GM12878 (cell line): Measurements from ENCODE around the gene PEX6. TPM values are rescaled to one million over a fixed set of nuclear protein-coding genes. Genes with fewer than 3 reads are reported as not detected.

Source experiments
- BCL3 ChIP-seq: IDR thresholded peaks from 2 replicates; pipeline ENCODE4 v1.6.1; 2011; ENCODE audit warnings: borderline replicate concordance, low read depth, mild to moderate bottlenecking, moderate library complexity, low read length; ENCODE audit not compliant: insufficient read depth, poor library complexity, severe bottlenecking
- BHLHE40 ChIP-seq, 2 experiments: fragments of 450-650 bp in 1 of 2; IDR thresholded peaks; 2 replicates each; pipeline ENCODE4 v1.6.1; 2011 to 2017; ENCODE audit warnings: low read depth in 2 of 2, borderline replicate concordance in 1 of 2, improper control_type of control experiment in 1 of 2, low read length in 1 of 2, mild to moderate bottlenecking in 1 of 2
- CREB1 ChIP-seq: IDR thresholded peaks from 2 replicates; pipeline ENCODE4 v1.6.1; 2012; ENCODE audit warnings: low read depth, mild to moderate bottlenecking, inconsistent platforms
- CREM ChIP-seq: IDR thresholded peaks from 2 replicates; pipeline ENCODE4 v1.6.1; 2014; ENCODE audit warnings: antibody characterized with exemption, low read depth
- HDAC6 ChIP-seq: fragments of 200-600 bp; sonication (generic); IDR thresholded peaks from one replicate; pipeline ENCODE4 v1.8.0; 2017; ENCODE audit warnings: antibody characterized with exemption; ENCODE audit not compliant: unreplicated experiment
- HDGF ChIP-seq: fragments of 450-650 bp; IDR thresholded peaks from 2 replicates; pipeline ENCODE4 v1.6.1; 2016; ENCODE audit warnings: antibody characterized with exemption
- IKZF1 ChIP-seq: fragments of 450-650 bp; conservative IDR thresholded peaks from 2 replicates; pipeline ENCODE4 v1.6.1; 2017; ENCODE audit warnings: antibody characterized with exemption, mild to moderate bottlenecking
- LARP7 ChIP-seq: fragments of 450-650 bp; IDR thresholded peaks from 2 replicates; pipeline ENCODE4 v1.6.1; 2017; ENCODE audit warnings: mild to moderate bottlenecking
- MLLT1 ChIP-seq: fragments of 450-650 bp; IDR thresholded peaks from 2 replicates; pipeline ENCODE4 v1.6.1; 2016; ENCODE audit warnings: mild to moderate bottlenecking
- NKRF ChIP-seq: fragments of 450-650 bp; conservative IDR thresholded peaks from 2 replicates; pipeline ENCODE4 v1.6.1; 2017; ENCODE audit warnings: mild to moderate bottlenecking, moderate library complexity
- NR2C1 ChIP-seq: fragments of 450-650 bp; IDR thresholded peaks from 2 replicates; pipeline ENCODE4 v1.6.1; 2017; ENCODE audit warnings: antibody characterized with exemption, mild to moderate bottlenecking, moderate library complexity
- NR2F1 ChIP-seq: fragments of 450-650 bp; conservative IDR thresholded peaks from 2 replicates; pipeline ENCODE4 v1.6.1; 2017; ENCODE audit warnings: mild to moderate bottlenecking
- RB1 ChIP-seq: fragments of 450-650 bp; formaldehyde crosslinking; IDR thresholded peaks from 2 replicates; pipeline ENCODE4 v1.6.1; 2017; ENCODE audit warnings: mild to moderate bottlenecking, borderline replicate concordance
- SKIL ChIP-seq: fragments of 450-650 bp; IDR thresholded peaks from 2 replicates; pipeline ENCODE4 v1.6.1; 2017; ENCODE audit warnings: mild to moderate bottlenecking, low read depth, inconsistent platforms; ENCODE audit not compliant: poor library complexity, severe bottlenecking
- USF1 ChIP-seq: IDR thresholded peaks from 2 replicates; pipeline ENCODE4 v1.6.1; 2011; ENCODE audit warnings: borderline replicate concordance, low read depth, mild to moderate bottlenecking, moderate library complexity, mixed read lengths, low read length; ENCODE audit not compliant: insufficient read depth; ENCODE audit errors: extremely low read length
- ZBTB40 ChIP-seq: fragments of 450-650 bp; IDR thresholded peaks from 2 replicates; pipeline ENCODE4 v1.6.1; 2016; ENCODE audit warnings: mild to moderate bottlenecking, moderate library complexity, borderline replicate concordance
- ZNF207 ChIP-seq: fragments of 450-650 bp; IDR thresholded peaks from 2 replicates; pipeline ENCODE4 v1.6.1; 2014; ENCODE audit warnings: antibody characterized with exemption, mild to moderate bottlenecking, borderline replicate concordance
- polyA plus RNA-seq, 11 experiments: library from polyadenylated mRNA; depleted of rRNA in 4 of 11; unstranded in 6 of 11; stranded (reverse) in 5 of 11; fragments of >200 nt; fragmentation: Nextera tagmentation in 4 of 11; fragmentation: Illumina TruSeq in 1 of 11; extraction: Ambion mirVana in 4 of 11; extraction: Trizol in 1 of 11; gene quantifications; 1 replicate in 1 of 11; 2 replicates in 10 of 11; pipeline versions ENCODE4 v1.2.1 to v1.2.3, GENCODE V29; 2011 to 2016; ENCODE audit warnings: inconsistent platforms in 2 of 11, missing spikeins in 2 of 11, low read depth in 1 of 11
- total RNA-seq, 4 experiments: library from RNA; depleted of rRNA in 3 of 4; stranded (reverse); fragments of >200 nt in 3 of 4; fragmentation: Illumina TruSeq in 1 of 4; extraction: Trizol in 1 of 4; gene quantifications; 2 replicates each; pipeline versions ENCODE4 v1.2.1 to v1.2.3, GENCODE V29; 2013 to 2021

The PEX6 gene
- total and polyA plus RNA-seq, 10 of the 15 experiments (the other 5 are each of a cell fraction or from before 2014, with no cell fraction given), result 0.39 to 21.1 (median 7.8) TPM

GRCh38 chr6:43013843-43014433 is 35.0 kb upstream of the PEX6 start, which contains the start of the genes KLHDC3 and MEA1 (continued):
- TF ChIP-seq BCL3 (no peak), IKZF1 (peak; percentile 96), HDGF (peak; percentile 93), ZNF207 (no peak), ZBTB40 (peak; percentile 80), USF1 (peak; percentile 68), LARP7 (no peak), HDAC6 (no peak), CREM (peak; percentile 85), SKIL (no peak), NR2C1 (no peak), RB1 (peak; percentile 75; the same call in 1 of the 2 replicates), MLLT1 (no peak), CREB1 (peak; percentile 90), NR2F1 (no peak), BHLHE40 (IDR thresholded peaks at IDR 0.05; ENCODE audit: borderline replicate concordance in 1 of 2, low read depth in 2 of 2, low read length in 1 of 2) (peak; percentile 99), NKRF (peak; percentile 88)
